Aorta (tissue), 5 donors: ENCODE measurements around the gene PCBP3. TPM values are rescaled to one million over a fixed set of nuclear protein-coding genes. Genes with fewer than 3 reads are reported as not detected.
"Not testable (repeated sequence)": the region's sequence is repeated elsewhere in the genome, so short reads cannot be mapped to it uniquely, and the experiment has no call there.

Experiments
- ATAC-seq: fragments of 200-7000 bp; cut with Tn5 transposase; one replicate; pipeline ENCODE4 v1.9.1; 2022; ENCODE audit warnings: moderate library complexity; ENCODE audit not compliant: low FRiP score
- DNase-seq, 2 donors: peaks; one replicate each; pipeline ENCODE4 v3.0.0-alpha.2; 2020
- H3K27ac ChIP-seq, 2 donors: one replicate each; pipeline ENCODE4 v1.5.1; 2013; ENCODE audit warnings: low read length in 2 of 2, mild to moderate bottlenecking in 2 of 2, moderate library complexity in 2 of 2, control low read depth in 1 of 2, inconsistent platforms in 1 of 2, low read depth in 1 of 2
- H3K27me3 ChIP-seq, 2 donors: one replicate each; pipeline ENCODE4 v1.6.1; 2013; ENCODE audit warnings: control low read depth in 1 of 2, low read length in 1 of 2, mild to moderate bottlenecking in 1 of 2, moderate library complexity in 1 of 2; ENCODE audit not compliant: insufficient read depth in 2 of 2, control insufficient read depth in 1 of 2
- H3K36me3 ChIP-seq, 2 donors: one replicate each; pipeline ENCODE4 v1.6.1; 2013; ENCODE audit warnings: control low read depth in 1 of 2, low read length in 1 of 2, mild to moderate bottlenecking in 1 of 2; ENCODE audit not compliant: insufficient read depth in 2 of 2, control insufficient read depth in 1 of 2
- H3K4me1 ChIP-seq, 2 donors: one replicate each; pipeline ENCODE4 v1.6.1; 2013; ENCODE audit warnings: low read length in 2 of 2, control low read depth in 1 of 2, mild to moderate bottlenecking in 1 of 2, moderate library complexity in 1 of 2; ENCODE audit not compliant: insufficient read depth in 2 of 2, control insufficient read depth in 1 of 2
- H3K4me3 ChIP-seq, 2 donors: one replicate each; pipeline ENCODE4 v1.5.1; 2013; ENCODE audit warnings: low read length in 2 of 2, control low read depth in 1 of 2, mild to moderate bottlenecking in 1 of 2
- H3K9me3 ChIP-seq: one replicate; pipeline ENCODE4 v1.6.1; 2013; ENCODE audit warnings: mild to moderate bottlenecking, low read length; ENCODE audit not compliant: control insufficient read depth
- WGBS, 2 donors: extraction: QIAGEN DNeasy Blood & Tissue Kit; methylation state at CpG; one replicate each; pipeline ENCODE4 v1.1.7; 2013; 5-methylcytosine and 5-hydroxymethylcytosine counted together
- intact Hi-C, 2 donors: fragments of 100-400 bp; cut with DNase I; formaldehyde crosslinking; loops; one replicate each; pipeline versions ENCODE4 v1.14.2 to v1.15.0; 2022
- polyA plus RNA-seq, 2 donors: library from polyadenylated mRNA; stranded (reverse); fragments of 200-250 nt; gene quantifications; one replicate each; pipeline ENCODE4 v1.2.3, GENCODE V29; 2013
- total RNA-seq, 2 donors: library from RNA; stranded (reverse); fragmentation: NEBNext Ultra II Directional; extraction: Animal tissue kit (Norgen Biotek cat#: 25700); gene quantifications; one replicate each; pipeline ENCODE4 v1.2.1, GENCODE V29; 2021
- donor health status: healthy with polysubstance abuse.
- donor health status: Bipolar disorder and iron deficiency.
- donor health status: DM: no; HTN: no; CAD: no.
- donor health status: DM: no; HTN: no; CAD: no.
- donor health status: DM: yes; HTN: yes; CAD: no.

The PCBP3 gene
- total and polyA plus RNA-seq, 4 donors: 3.6 to 15.0 (median 7.0) TPM; not detected in 1

- Histone ChIP-seq H3K27ac (no peak overlapping the region), H3K4me3 (peak overlapping the region; percentile 56 to 67), H3K9me3 (no peaks in the 10 kb centered on the region), H3K27me3 (no peaks in the 10 kb centered on the region), H3K36me3 (no peaks in the 10 kb centered on the region), H3K4me1 (no peaks in the 10 kb centered on the region)
- intact Hi-C loops: no loop called here
- ATAC-seq: no peak
- DNase-seq: no peak
- WGBS, 2 donors: 6 to 7% methylated on average over 51 to 56 of the region's 56 CpGs
Observed at GRCh38 chr21:45644041-45644906, 749 bp downstream of the PCBP3 start.

- Histone ChIP-seq H3K27me3 (no peaks in the 10 kb centered on the region), H3K36me3 (no peaks in the 10 kb centered on the region), H3K4me3 (no peak overlapping the region), H3K9me3 (no peaks in the 10 kb centered on the region), H3K4me1 (no peaks in the 10 kb centered on the region), H3K27ac (no peak overlapping the region)
- intact Hi-C loops: no loop called here
- no peak for DNase-seq
- no peak for ATAC-seq
- 80 to 83% methylated on average over 2 of the region's 2 CpGs for WGBS, 2 donors
Observed at GRCh38 chr21:45651921-45652320, 8.4 kb downstream of the PCBP3 start.

DNA sequence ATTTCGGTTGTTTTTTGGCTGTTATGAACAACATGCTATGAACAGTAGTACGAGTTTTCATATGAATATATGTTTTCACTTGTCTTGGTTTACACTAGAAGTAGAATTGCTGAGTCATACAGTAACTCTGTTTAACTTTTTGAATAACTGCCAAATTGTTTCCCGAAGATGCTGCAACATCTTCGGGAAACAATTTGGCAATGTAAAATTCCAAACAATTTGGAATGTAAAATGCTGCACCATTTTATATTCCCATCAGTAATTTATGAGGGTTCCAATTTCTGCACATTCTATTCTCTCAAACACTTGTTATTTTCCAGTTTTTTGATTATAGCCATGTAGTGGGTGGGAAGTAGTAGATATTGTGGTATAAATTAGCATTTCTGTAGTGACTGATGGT is 11.6 kb downstream of the PCBP3 start:
- Histone ChIP-seq H3K4me3 (no peak overlapping the region), H3K4me1 (no peaks in the 10 kb centered on the region), H3K36me3 (no peaks in the 10 kb centered on the region), H3K9me3 (no peaks in the 10 kb centered on the region), H3K27me3 (no peaks in the 10 kb centered on the region), H3K27ac (no peak overlapping the region)
- intact Hi-C loops: no loop called here
- DNase-seq: no peak
- ATAC-seq: no peak
- WGBS, 2 donors: 81 to 82% methylated on average over 4 of the region's 4 CpGs

- H3K4me1 ChIP-seq, ATAC-seq, H3K27me3 ChIP-seq, H3K36me3 ChIP-seq, H3K4me3 ChIP-seq, DNase-seq, H3K9me3 ChIP-seq, H3K27ac ChIP-seq, intact Hi-C loops: not testable (repeated sequence)
- 80 to 83% methylated on average over 2 of the region's 3 CpGs for WGBS, 2 donors
Observed at GRCh38 chr21:45656114-45656513, 12.6 kb downstream of the PCBP3 start.

DNA sequence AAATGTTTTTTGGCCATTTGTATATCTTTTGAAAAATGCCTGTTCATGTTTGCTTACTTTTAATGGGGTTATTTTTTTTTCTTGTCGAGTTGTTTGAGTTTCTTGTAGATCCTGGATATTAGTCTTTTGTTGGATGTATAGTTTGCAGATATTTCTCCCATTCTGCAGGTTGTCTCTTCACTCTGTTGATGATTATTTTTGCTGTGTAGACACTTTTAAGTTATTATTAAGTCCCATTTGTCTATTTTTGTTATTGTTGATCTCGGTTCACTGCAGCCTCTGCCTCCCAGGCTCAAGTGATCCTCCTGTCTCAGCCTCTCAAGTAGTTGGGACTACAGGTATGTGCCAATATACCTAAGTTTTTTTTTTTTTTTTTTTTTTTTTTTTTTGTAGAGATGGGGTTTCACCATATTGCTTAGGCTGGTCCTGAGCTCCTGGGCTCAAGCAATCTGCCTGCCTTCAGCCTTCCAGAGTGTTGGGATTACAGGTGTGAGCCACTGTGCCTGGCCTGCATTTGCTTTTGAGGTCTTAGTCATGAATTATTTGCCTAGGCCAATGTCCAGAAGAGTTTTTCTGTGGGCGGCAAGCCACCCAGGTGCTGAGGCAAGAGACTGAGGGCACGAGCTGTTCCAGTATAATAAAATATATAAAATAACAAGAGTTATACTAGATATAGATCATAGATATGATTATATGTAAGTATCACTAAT is 18.5 kb downstream of the PCBP3 start:
- H3K9me3 ChIP-seq, DNase-seq, ATAC-seq, intact Hi-C loops, H3K36me3 ChIP-seq, H3K4me3 ChIP-seq, H3K4me1 ChIP-seq, H3K27ac ChIP-seq, H3K27me3 ChIP-seq: not testable (repeated sequence)
- 81 to 87% methylated on average over 4 of the region's 4 CpGs for WGBS, 2 donors

DNA sequence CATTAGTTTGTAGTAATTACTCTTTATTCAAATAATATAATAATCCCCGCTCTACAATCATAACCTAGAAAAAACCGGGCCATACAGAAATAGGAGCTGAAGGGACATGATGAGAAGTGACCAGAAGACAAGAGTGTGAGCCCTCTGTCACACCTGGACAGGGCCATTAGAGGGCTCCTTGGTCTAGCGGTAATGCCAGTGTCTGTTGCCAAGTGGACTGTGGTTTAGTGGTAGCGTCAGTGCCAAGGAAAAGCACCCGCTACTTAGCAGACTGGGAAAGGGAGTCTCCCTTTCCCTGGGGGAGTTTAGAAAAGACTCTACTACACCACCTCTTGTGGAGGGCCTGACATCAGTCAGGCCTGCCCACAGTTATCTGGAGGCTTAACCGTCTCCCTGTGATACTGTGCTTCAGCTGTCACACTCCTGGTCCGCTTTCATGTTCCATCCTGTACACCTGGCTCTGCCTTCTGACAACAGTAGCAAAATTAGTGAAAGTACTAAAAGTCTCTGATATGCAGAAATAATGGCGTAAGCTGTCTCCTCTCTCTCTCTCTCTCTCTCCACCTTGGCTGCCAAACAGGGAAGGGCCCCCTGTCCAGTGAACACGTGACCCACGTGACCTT is 19.2 kb downstream of the PCBP3 start:
- H3K4me3 ChIP-seq, H3K27me3 ChIP-seq, H3K27ac ChIP-seq, intact Hi-C loops, ATAC-seq, DNase-seq, H3K36me3 ChIP-seq, H3K4me1 ChIP-seq, H3K9me3 ChIP-seq: not testable (repeated sequence)
- 94 to 96% methylated on average over 10 of the region's 10 CpGs for WGBS, 2 donors

GRCh38 chr21:45669382-45669781 is 25.9 kb downstream of the PCBP3 start:
- 100% methylated on average over 1 of the region's 1 CpG for WGBS, 2 donors
- no peak for DNase-seq
- Histone ChIP-seq H3K4me1 (no peaks in the 10 kb centered on the region), H3K27me3 (no peaks in the 10 kb centered on the region), H3K36me3 (no peaks in the 10 kb centered on the region), H3K9me3 (peaks cover 5% of the 10 kb centered on the region), H3K4me3 (no peak overlapping the region), H3K27ac (no peak overlapping the region)
- intact Hi-C loops: no loop called here
- ATAC-seq: no peak

- Histone ChIP-seq H3K9me3 (peaks cover 5% of the 10 kb centered on the region), H3K4me3 (no peak overlapping the region), H3K27ac (no peak overlapping the region), H3K27me3 (no peaks in the 10 kb centered on the region), H3K4me1 (no peaks in the 10 kb centered on the region), H3K36me3 (no peaks in the 10 kb centered on the region)
- intact Hi-C loops: no loop called here
- WGBS, 2 donors: 84 to 86% methylated on average over 3 of the region's 3 CpGs
- DNase-seq (no peak), ATAC-seq (no peak)
Observed at GRCh38 chr21:45670731-45671130, 27.2 kb downstream of the PCBP3 start.
